ENCODE data around the gene ACOX3. TPM values are rescaled to one million over a fixed set of nuclear protein-coding genes. Genes with fewer than 3 reads are reported as not detected.

Gene ACOX3
- total and polyA plus RNA-seq, 2 of the 8 experiments (the other 6 are each of a cell fraction or from before 2014, with no cell fraction given), result 2.5 to 9.9 TPM

DNA sequence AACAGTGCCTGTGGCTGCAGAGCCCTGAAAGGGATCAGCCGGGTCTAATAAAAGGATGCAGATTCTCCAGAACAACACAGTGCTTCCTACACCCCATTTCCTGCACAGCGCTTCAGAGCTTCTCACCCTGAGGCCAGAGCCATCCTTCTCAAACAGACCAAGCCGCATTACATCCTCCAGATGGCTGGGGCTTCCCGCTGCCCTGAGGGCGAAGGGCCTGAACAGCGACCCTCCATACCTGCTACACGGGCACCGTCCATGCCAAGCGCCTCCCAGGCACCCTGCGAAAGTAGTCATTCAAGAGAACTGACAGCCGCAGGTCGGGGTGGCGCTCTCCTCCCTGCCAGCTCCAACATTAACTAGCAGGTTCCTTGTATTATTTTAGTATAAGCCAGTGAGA, 36.5 kb downstream of the ACOX3 start:
- H3K9ac ChIP-seq (replicated peaks in 1 of 4; ENCODE audit: extremely low read depth in 1 of 4, low read depth in 3 of 4, low read length in 3 of 4), result no peak overlapping the region
- H3K18ac ChIP-seq (ENCODE audit: extremely low read depth, low read length), result no peak overlapping the region
- H3K4me3 ChIP-seq (ENCODE audit: extremely low read depth in 1 of 4, insufficient read depth in 2 of 4, low read depth in 3 of 4, low read length in 4 of 4), result no peak overlapping the region
- H2BK120ac ChIP-seq (replicated peaks; ENCODE audit: low read depth, low read length), result no peak overlapping the region
- ChIA-PET CTCF (ENCODE audit: partially characterized antibody) (interaction anchor here (0.8 to 10.4 kb wide), 18 partner anchors 9 to 318 kb away, joined by 3 to 94 read pairs (median 6); no protein-coding TSS in a partner anchor), POLR2A (ENCODE audit: partially characterized antibody) (no interaction called here)
- H3K79me2 ChIP-seq (ENCODE audit: control insufficient read depth in 1 of 2, insufficient read depth in 2 of 2, low read length in 2 of 2), result no peaks in the 10 kb centered on the region
- H2BK15ac ChIP-seq (ENCODE audit: low read length), result no peak overlapping the region
- no peaks in the 10 kb centered on the region for H3K79me1 ChIP-seq (ENCODE audit: low read depth, low read length)
- H3K27me3 ChIP-seq (replicated peaks in 1 of 4; ENCODE audit: control insufficient read depth in 3 of 4, extremely low read depth in 1 of 4, insufficient read depth in 3 of 4, low read length in 3 of 4), result no peaks in the 10 kb centered on the region
- H3K14ac ChIP-seq (ENCODE audit: insufficient read length), result no peak overlapping the region
- H3K9me3 ChIP-seq (ENCODE audit: insufficient read depth in 2 of 2, low read depth in 1 of 2, low read length in 1 of 2), result no peaks in the 10 kb centered on the region; a peak in 1 of 4 replicates
- H2BK12ac ChIP-seq (ENCODE audit: low read depth, low read length), result no peak overlapping the region
- no peak overlapping the region for H2BK5ac ChIP-seq (ENCODE audit: low read depth, low read length)
- DNase-seq (ENCODE audit: low read depth in 1 of 2, low spot score in 2 of 2), result no peak
- FAIRE-seq, result no peak
- H2BK20ac ChIP-seq (ENCODE audit: low read length), result no peak overlapping the region
- no peak overlapping the region for H2AFZ ChIP-seq (ENCODE audit: low read length)
- H2AK5ac ChIP-seq (ENCODE audit: low read depth, low read length), result no peak overlapping the region
- no peaks in the 10 kb centered on the region for H4K20me1 ChIP-seq (replicated peaks in 1 of 2; ENCODE audit: control insufficient read depth in 1 of 2, insufficient read depth in 2 of 2, low read length in 2 of 2)
- H3K23ac ChIP-seq (ENCODE audit: insufficient read length), result no peak overlapping the region
- WGBS, 2 experiments (ENCODE audit: extremely low coverage in 1 of 2, insufficient coverage in 1 of 2, insufficient read length in 1 of 2, insufficient replicate concordance in 2 of 2, low coverage in 1 of 2, low lambda C conversion rate in 2 of 2, missing lambda C conversion rate in 1 of 2), result 93% methylated on average over 12 of the region's 13 CpGs; no CpG with 5 or more reads in 1 of the 2 experiments
- H4K5ac ChIP-seq (ENCODE audit: insufficient read length, low read depth, low read length), result no peak overlapping the region
- no peaks in the 10 kb centered on the region for H3K23me2 ChIP-seq (ENCODE audit: low read depth, low read length)
- H4K91ac ChIP-seq (replicated peaks; ENCODE audit: insufficient read length, low read length), result no peak overlapping the region
- peaks cover 0 to 3% (median 0%) of the 10 kb centered on the region in 4 experiments; a peak in 1 of 8 replicates for H3K36me3 ChIP-seq (ENCODE audit: control insufficient read depth in 2 of 4, insufficient read depth in 4 of 4, low read length in 3 of 4)
- H4K8ac ChIP-seq (ENCODE audit: extremely low read depth, insufficient read depth, low read length), result no peak overlapping the region; the same call in 1 of the 2 replicates
- H3K4me2 ChIP-seq (ENCODE audit: insufficient read depth in 1 of 2, low read depth in 2 of 2, low read length in 2 of 2), result no peak overlapping the region
- H3K4me1 ChIP-seq (replicated peaks in 1 of 4; ENCODE audit: control insufficient read depth in 3 of 4, insufficient read depth in 4 of 4, low read length in 3 of 4), result no peaks in the 10 kb centered on the region; a peak in 1 of 7 replicates
- H3K4ac ChIP-seq (replicated peaks; ENCODE audit: insufficient read length, low read depth, low read length), result no peak overlapping the region
- no peak overlapping the region for H3K56ac ChIP-seq (replicated peaks; ENCODE audit: insufficient read length, low read depth, low read length)
- no peak overlapping the region for H3K27ac ChIP-seq (ENCODE audit: low read depth, low read length)
- TF ChIP-seq POLR2A (IDR thresholded peaks at IDR 0.05; ENCODE audit: control extremely low read depth in 1 of 2, low read depth in 2 of 2, low read length in 2 of 2), result no peak
- TF ChIP-seq ATF2 (IDR thresholded peaks at IDR 0.05; ENCODE audit: low read length), result no peak
- no peak for TF ChIP-seq TBP (IDR thresholded peaks at IDR 0.05; ENCODE audit: low read depth, low read length)
- no peak for TF ChIP-seq KDM4A (IDR thresholded peaks at IDR 0.05; ENCODE audit: low read depth, low read length, severe bottlenecking)
- TF ChIP-seq HDAC6 (IDR thresholded peaks at IDR 0.05; ENCODE audit: low read depth, low read length), result no peak
- no peak for TF ChIP-seq CTBP2 (IDR thresholded peaks at IDR 0.05; ENCODE audit: borderline replicate concordance, insufficient read depth, insufficient read length, low read length)
- no peak for TF ChIP-seq EZH2 (IDR thresholded peaks at IDR 0.05; ENCODE audit: low read depth, low read length, severe bottlenecking)
- TF ChIP-seq KDM5A (IDR thresholded peaks at IDR 0.05; ENCODE audit: low read length), result no peak
- no peak for TF ChIP-seq GTF2F1 (IDR thresholded peaks at IDR 0.05; ENCODE audit: borderline replicate concordance, low read depth, low read length)
- no peak for TF ChIP-seq TEAD4 (IDR thresholded peaks at IDR 0.05; ENCODE audit: low read depth, low read length)
- no peak for TF ChIP-seq TAF7 (optimal IDR thresholded peaks at IDR 0.05; ENCODE audit: borderline replicate concordance, low read depth, low read length)
- TF ChIP-seq NANOG (IDR thresholded peaks at IDR 0.05; ENCODE audit: insufficient read depth, low read depth, low read length, poor library complexity, severe bottlenecking), result no peak
- no peak for TF ChIP-seq CBX5 (IDR thresholded peaks at IDR 0.05; ENCODE audit: low read depth, low read length)
